GM18861 (cell line): ENCODE measurements around the gene TRAPPC6A.

ENCODE experiments used
- ATAC-seq: cut with Tn5 transposase; IDR thresholded peaks from one replicate; pipeline ENCODE4 v1.9.1; 2021; ENCODE audit not compliant: unreplicated experiment

TRAPPC6A gene

GRCh38 chr19:45186509-45187334 lies 8.7 kb upstream of the TRAPPC6A start:
- ATAC-seq = no peak

- ATAC-seq = no peak
Measured at GRCh38 chr19:45184115-45184514, 6.1 kb upstream of the TRAPPC6A start.

- no peak for ATAC-seq
Measured at GRCh38 chr19:45182758-45183157, 4.7 kb upstream of the TRAPPC6A start.

GRCh38 chr19:45180936-45181335 lies 2.9 kb upstream of the TRAPPC6A start:
- ATAC-seq = no peak

- ATAC-seq = no peak
Measured at GRCh38 chr19:45179892-45180370, 1.9 kb upstream of the TRAPPC6A start.

GRCh38 chr19:45179072-45179891 lies 1.2 kb upstream of the TRAPPC6A start:
- ATAC-seq = no peak

- ATAC-seq = peak; percentile 75
Measured at GRCh38 chr19:45178262-45179071, 430 bp upstream of the TRAPPC6A start, which contains the start of gene BLOC1S3. TSS of gene BLOC1S3 (plus strand) at chr19:45178784. CDS start at chr19:45179297, 513 bp downstream.

GRCh38 chr19:45175515-45176345 lies 2.3 kb downstream of the TRAPPC6A start:
- no peak for ATAC-seq

- no peak for ATAC-seq
Measured at GRCh38 chr19:45173816-45174215, 4.2 kb downstream of the TRAPPC6A start.

GRCh38 chr19:45172611-45173208 lies 5.3 kb downstream of the TRAPPC6A start:
- ATAC-seq = no peak

GRCh38 chr19:45172173-45172572 lies 5.9 kb downstream of the TRAPPC6A start:
- ATAC-seq = no peak

- ATAC-seq = no peak
Measured at GRCh38 chr19:45171211-45171623, 6.8 kb downstream of the TRAPPC6A start.

- ATAC-seq = no peak
Measured at GRCh38 chr19:45170146-45171106, 7.6 kb downstream of the TRAPPC6A start.

- ATAC-seq = no peak
Measured at GRCh38 chr19:45169602-45170001, 8.4 kb downstream of the TRAPPC6A start.

- ATAC-seq = no peak
Measured at GRCh38 chr19:45168767-45169351, 9.2 kb downstream of the TRAPPC6A start.

GRCh38 chr19:45166723-45167252 lies 11.2 kb downstream of the TRAPPC6A start:
- ATAC-seq = no peak

- ATAC-seq = peak; percentile 62
Measured at GRCh38 chr19:45164577-45165335, 13.3 kb downstream of the TRAPPC6A start.
